Prostate gland (tissue), 2 donors: ENCODE results near the gene NDRG2.

Experiments used
- POLR2A ChIP-seq: fragments of 450-650 bp; IDR thresholded peaks from one replicate; pipeline ENCODE4 v1.6.1; 2016; ENCODE audit warnings: antibody characterized with exemption, mild to moderate bottlenecking
- POLR2AphosphoS5 ChIP-seq: sonication (generic); formaldehyde crosslinking; IDR thresholded peaks from one replicate; pipeline ENCODE4 v1.6.1; 2017; ENCODE audit warnings: antibody characterized with exemption
- TF ChIP-seq, protein P1 (sequence below), 4 experiments: fragments of 200-600 bp in 2 of 4; fragments of 450-650 bp in 2 of 4; sonication (generic) in 2 of 4; IDR thresholded peaks; 1 replicate in 3 of 4; 2 replicates in 1 of 4; pipeline ENCODE4 v1.5.1; 2016 to 2019; ENCODE audit warnings: antibody characterized with exemption in 4 of 4, mild to moderate bottlenecking in 2 of 4, moderate library complexity in 2 of 4

DNA sequence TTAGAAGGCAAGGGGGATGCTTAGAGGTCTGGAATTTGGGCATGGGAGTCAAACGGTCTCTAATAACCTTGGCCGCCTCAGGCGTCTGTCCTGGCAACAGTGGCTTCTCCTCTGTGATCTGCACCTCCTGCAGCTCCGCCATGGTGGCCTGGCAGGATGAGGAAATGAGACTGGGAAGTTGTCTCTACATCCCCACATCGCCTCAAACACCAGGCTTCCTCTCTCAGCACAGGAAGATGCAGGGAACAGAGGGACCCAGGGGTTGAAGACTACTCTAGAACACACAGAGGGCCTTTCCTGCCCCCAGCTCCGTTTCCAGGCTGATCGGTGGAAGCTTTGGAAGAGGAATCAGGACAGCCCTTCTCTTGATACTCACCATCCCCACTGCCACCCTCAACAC lies 1.7 kb downstream of the NDRG2 start:
- TF ChIP-seq, protein P1, sequence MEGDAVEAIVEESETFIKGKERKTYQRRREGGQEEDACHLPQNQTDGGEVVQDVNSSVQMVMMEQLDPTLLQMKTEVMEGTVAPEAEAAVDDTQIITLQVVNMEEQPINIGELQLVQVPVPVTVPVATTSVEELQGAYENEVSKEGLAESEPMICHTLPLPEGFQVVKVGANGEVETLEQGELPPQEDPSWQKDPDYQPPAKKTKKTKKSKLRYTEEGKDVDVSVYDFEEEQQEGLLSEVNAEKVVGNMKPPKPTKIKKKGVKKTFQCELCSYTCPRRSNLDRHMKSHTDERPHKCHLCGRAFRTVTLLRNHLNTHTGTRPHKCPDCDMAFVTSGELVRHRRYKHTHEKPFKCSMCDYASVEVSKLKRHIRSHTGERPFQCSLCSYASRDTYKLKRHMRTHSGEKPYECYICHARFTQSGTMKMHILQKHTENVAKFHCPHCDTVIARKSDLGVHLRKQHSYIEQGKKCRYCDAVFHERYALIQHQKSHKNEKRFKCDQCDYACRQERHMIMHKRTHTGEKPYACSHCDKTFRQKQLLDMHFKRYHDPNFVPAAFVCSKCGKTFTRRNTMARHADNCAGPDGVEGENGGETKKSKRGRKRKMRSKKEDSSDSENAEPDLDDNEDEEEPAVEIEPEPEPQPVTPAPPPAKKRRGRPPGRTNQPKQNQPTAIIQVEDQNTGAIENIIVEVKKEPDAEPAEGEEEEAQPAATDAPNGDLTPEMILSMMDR (IDR thresholded peaks at IDR 0.05): no peak
- TF ChIP-seq POLR2AphosphoS5: no peak
- TF ChIP-seq POLR2A: no peak
